Measurements from ENCODE around the gene PALS2.

DNA sequence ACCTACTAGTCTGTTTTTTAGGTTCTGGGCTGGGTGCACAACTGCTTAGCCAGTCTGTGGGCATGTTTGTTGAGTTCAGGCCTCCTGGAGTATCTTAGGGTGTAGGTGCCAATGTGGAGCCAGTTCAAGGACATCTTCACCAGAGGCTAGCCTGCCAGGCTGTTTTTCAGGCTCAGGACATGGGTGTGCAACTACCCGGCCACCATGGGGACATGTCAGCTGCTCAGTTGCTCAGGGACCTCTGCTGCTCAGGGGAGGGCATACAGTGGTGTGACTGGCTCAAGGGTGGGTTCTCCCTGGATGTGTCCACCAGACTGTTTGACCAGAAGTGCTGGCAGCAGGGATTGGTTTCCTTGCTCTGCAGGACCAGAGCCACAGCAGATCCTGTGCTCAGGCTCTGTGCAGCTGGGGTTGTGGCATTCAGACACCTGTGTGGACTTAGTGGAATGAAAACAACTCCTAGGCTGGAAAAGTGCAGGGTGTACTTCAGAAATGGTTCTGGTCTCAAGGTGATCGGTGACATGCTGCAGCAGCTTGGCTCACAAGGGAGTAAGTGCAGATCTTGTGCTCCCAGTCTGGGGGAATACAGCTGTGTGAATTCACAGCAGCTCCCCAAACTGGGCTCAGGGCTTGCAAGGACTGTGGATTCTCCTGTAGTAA, 44.8 kb downstream of the PALS2 start:
- TF ChIP-seq POLR2AphosphoS5 (IDR thresholded peaks at IDR 0.05; ENCODE audit: borderline replicate concordance, low read depth, low read length) (no peak), EZH2 (IDR thresholded peaks at IDR 0.05) (no peak)
